ENCODE results near the gene NRDE2.

DNA sequence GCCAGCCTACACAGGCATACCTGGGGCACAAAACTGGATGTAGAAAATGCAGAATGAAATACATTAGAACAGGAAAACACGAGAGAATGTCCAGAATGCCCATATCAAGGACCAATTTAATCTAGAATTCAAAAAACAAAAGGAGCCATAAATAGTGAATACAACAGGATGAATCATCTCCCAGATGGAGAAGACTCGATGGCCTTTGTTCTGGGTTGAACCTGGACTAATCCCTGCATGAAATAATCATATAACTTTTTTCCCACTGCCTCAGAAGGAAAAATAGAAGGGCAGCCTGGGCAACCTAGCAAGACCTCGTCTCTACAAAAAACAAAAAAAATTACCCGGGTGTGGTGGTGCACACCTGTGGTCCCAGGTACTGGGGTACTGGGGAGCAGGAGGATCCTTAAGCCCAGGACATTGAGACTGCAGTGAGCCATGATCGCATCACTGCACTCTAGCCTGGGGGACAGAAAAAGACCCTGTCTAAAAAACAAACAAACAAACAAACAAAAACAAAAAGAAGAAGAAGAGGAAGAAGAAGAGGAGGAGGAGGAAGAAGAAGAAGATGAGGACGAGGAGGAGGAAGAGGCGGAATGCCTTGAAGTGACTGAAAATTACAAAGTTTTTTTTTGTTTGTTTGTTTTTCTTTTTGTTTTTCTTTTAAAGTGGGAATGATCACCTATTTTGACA, 30.3 kb upstream of the NRDE2 start:
- TF ChIP-seq, protein P1, sequence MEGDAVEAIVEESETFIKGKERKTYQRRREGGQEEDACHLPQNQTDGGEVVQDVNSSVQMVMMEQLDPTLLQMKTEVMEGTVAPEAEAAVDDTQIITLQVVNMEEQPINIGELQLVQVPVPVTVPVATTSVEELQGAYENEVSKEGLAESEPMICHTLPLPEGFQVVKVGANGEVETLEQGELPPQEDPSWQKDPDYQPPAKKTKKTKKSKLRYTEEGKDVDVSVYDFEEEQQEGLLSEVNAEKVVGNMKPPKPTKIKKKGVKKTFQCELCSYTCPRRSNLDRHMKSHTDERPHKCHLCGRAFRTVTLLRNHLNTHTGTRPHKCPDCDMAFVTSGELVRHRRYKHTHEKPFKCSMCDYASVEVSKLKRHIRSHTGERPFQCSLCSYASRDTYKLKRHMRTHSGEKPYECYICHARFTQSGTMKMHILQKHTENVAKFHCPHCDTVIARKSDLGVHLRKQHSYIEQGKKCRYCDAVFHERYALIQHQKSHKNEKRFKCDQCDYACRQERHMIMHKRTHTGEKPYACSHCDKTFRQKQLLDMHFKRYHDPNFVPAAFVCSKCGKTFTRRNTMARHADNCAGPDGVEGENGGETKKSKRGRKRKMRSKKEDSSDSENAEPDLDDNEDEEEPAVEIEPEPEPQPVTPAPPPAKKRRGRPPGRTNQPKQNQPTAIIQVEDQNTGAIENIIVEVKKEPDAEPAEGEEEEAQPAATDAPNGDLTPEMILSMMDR (conservative IDR thresholded peaks at IDR 0.05) = no peak
- no peak for TF ChIP-seq EZH2 (IDR thresholded peaks at IDR 0.05; ENCODE audit: low read depth)

All from PC-9 (cell line).